ENCODE measurements around the gene LAIR1.
"Not testable (repeated sequence)": the region's sequence is repeated elsewhere in the genome, so short reads cannot be mapped to it uniquely, and the experiment has no call there.

LAIR1 gene

GRCh38 chr19:54375181-54375938 is 10.6 kb upstream of the LAIR1 start:
- DNase-seq = not testable (repeated sequence)

- DNase-seq = no peak
Measured at GRCh38 chr19:54373781-54374631, 9.3 kb upstream of the LAIR1 start.

GRCh38 chr19:54371453-54371852 is 6.7 kb upstream of the LAIR1 start:
- DNase-seq = not testable (repeated sequence)

- DNase-seq = not testable (repeated sequence)
Measured at GRCh38 chr19:54370434-54370796, 5.7 kb upstream of the LAIR1 start.

- not testable (repeated sequence) for DNase-seq
Measured at GRCh38 chr19:54369688-54370433, 5.1 kb upstream of the LAIR1 start.

- DNase-seq = no peak
Measured at GRCh38 chr19:54369082-54369687, 4.5 kb upstream of the LAIR1 start.

GRCh38 chr19:54366811-54367210 is 2.1 kb upstream of the LAIR1 start:
- no peak for DNase-seq

GRCh38 chr19:54365798-54366197 is 1.1 kb upstream of the LAIR1 start:
- not testable (repeated sequence) for DNase-seq

- DNase-seq = not testable (repeated sequence)
Measured at GRCh38 chr19:54361680-54362422, 2.9 kb downstream of the LAIR1 start.

GRCh38 chr19:54359149-54359820 is 5.4 kb downstream of the LAIR1 start:
- not testable (repeated sequence) for DNase-seq

GRCh38 chr19:54357381-54357780 is 7.3 kb downstream of the LAIR1 start:
- DNase-seq = no peak

GRCh38 chr19:54356444-54357056 is 8.2 kb downstream of the LAIR1 start:
- DNase-seq = no peak

GRCh38 chr19:54355675-54356074 is 9.1 kb downstream of the LAIR1 start:
- DNase-seq = no peak

- no peak for DNase-seq
Measured at GRCh38 chr19:54354761-54355160, 10.0 kb downstream of the LAIR1 start.

- DNase-seq = no peak
Measured at GRCh38 chr19:54352546-54352945, 12.2 kb downstream of the LAIR1 start.

GRCh38 chr19:54352041-54352440 is 12.7 kb downstream of the LAIR1 start:
- no peak for DNase-seq

GRCh38 chr19:54351474-54351873 is 13.3 kb downstream of the LAIR1 start:
- no peak for DNase-seq

- no peak for DNase-seq
Measured at GRCh38 chr19:54345938-54346386, 18.8 kb downstream of the LAIR1 start.

GRCh38 chr19:54343868-54344267 is 20.9 kb downstream of the LAIR1 start:
- no peak for DNase-seq

- DNase-seq = no peak
Measured at GRCh38 chr19:54341295-54341694, 23.4 kb downstream of the LAIR1 start.
